GM10266 (cell line): Measurements from ENCODE around the gene SKIL.

Source experiments
- DNase-seq: peaks from one replicate; pipeline ENCODE4 v3.0.0; 2012; ENCODE audit errors: extremely low spot score
- TF ChIP-seq, protein P1 (sequence below): IDR thresholded peaks from 2 replicates; pipeline ENCODE4 v1.5.1; 2012; ENCODE audit warnings: mild to moderate bottlenecking, low read depth; ENCODE audit not compliant: control insufficient read depth, insufficient read depth; ENCODE audit errors: missing control alignments

The SKIL gene

DNA sequence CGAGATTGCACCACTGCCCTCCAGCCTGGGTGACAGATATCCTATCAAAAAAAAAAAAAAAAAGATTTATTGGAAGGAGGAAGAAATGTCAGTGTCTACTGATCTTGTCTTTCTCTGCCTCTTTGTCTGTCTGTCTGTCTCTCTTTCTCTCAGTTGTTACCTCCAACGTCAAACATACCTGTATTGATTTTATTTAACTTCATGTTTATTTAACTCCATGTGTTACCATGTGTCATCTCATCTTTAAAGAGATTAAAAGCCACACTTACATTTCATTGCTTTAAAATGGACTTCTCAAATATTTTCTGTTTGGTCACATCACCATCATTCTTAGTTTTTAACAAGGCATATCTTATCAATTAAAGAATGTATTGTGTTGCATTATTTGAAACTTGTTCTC lies 70.6 kb downstream of the SKIL start:
- TF ChIP-seq, protein P1, sequence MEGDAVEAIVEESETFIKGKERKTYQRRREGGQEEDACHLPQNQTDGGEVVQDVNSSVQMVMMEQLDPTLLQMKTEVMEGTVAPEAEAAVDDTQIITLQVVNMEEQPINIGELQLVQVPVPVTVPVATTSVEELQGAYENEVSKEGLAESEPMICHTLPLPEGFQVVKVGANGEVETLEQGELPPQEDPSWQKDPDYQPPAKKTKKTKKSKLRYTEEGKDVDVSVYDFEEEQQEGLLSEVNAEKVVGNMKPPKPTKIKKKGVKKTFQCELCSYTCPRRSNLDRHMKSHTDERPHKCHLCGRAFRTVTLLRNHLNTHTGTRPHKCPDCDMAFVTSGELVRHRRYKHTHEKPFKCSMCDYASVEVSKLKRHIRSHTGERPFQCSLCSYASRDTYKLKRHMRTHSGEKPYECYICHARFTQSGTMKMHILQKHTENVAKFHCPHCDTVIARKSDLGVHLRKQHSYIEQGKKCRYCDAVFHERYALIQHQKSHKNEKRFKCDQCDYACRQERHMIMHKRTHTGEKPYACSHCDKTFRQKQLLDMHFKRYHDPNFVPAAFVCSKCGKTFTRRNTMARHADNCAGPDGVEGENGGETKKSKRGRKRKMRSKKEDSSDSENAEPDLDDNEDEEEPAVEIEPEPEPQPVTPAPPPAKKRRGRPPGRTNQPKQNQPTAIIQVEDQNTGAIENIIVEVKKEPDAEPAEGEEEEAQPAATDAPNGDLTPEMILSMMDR = no peak
- no peak for DNase-seq

DNA sequence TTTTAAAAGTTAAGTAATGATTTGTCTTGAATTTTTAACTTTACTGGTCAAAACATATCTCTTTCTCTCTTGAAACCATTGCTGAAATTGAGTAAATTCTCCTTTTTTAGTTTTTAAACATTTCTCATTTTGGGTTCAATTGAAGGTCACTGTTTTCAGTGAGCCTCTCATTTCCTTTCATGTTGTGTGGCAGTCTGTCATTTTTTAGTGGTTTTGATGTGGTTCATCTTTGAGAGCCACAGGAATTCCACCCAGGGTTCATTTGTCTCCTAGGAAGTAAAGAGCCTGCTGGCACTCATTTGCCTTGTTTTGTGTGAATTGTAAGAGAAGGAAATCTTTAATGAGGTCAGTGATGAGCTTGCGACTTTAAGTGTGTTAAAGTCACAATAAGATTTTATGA lies 71.5 kb downstream of the SKIL start:
- no peak for DNase-seq

DNA sequence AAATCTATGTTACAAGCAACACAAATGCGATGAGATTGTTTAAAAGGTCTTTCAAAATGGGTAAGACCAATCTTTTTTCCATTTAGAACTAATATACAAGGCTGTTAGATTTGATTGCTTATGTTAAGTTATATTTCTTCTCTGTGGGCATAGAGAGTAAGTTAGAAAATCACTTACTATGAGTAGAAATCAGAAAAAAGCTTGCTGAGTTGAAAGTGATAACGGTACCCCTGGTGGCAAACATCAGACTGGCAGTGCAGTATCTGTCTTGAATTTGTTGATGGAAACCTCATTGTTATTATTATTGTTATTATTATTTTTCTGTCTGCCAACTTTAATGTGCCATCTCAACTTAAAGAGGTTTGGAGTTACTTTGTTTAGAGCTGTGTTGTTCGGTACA lies 73.5 kb downstream of the SKIL start:
- TF ChIP-seq, protein P1 = no peak
- no peak for DNase-seq

More for the DNA sequence above, 71.5 kb downstream of the SKIL start:
- TF ChIP-seq, protein P1 = no peak

DNA sequence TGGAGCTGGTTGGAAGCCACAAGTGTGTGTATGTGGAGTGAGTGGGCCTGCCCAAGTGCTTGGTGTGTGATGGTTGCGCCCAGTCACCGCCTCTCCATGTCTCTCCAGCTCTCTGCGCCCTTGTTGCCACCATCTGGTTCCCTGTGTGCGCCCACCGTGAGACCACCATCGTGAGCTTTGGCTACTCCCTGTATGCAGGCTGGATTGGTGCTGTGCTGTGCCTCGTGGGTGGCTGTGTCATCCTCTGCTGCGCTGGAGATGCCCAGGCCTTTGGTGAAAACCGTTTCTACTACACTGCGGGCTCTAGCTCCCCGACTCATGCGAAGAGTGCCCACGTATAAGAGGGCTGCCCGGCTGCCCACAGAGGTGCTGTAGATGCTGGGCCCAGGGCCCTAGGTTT lies 74.9 kb downstream of the SKIL start:
- TF ChIP-seq, protein P1 = no peak
- no peak for DNase-seq

DNA sequence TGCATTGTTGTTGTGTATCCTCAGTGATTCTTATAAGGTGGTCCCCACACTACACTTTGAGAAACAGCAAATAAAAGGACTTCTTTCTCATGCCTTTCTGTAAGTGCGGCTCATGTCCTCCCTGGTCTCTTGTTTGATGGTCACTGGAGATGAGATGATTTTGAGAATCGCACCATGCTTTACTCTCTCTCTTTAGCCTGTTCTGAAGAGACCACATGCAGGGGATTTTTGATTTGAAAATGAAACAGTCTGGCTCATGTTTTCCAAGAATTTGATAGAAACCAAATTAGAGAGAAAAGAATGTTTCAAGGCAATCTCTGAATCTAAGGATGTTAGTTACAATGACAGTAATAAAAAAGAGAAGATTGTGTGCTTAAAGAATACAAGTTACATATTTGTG lies 79.2 kb downstream of the SKIL start:
- DNase-seq = no peak
- TF ChIP-seq, protein P1 = no peak

DNA sequence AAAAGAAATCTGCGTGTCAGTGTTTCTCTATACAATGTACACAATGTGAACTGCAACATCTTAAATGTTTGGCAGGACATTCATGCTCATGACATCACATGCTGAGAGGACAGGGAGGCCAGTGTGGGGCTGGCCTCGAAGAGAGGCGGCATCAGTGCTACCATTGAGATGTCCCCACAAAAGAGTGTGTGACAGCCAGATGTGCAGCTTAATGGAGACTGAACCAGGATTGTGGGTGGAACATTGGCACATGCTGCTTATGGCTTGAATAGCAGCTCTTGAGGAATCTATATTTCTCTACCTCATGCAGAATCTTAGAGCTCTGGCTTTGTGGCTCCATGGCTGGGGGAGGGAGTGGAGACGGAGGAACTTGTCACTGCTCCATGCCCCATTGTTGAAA lies 79.7 kb downstream of the SKIL start:
- no peak for DNase-seq
- TF ChIP-seq, protein P1 = no peak

DNA sequence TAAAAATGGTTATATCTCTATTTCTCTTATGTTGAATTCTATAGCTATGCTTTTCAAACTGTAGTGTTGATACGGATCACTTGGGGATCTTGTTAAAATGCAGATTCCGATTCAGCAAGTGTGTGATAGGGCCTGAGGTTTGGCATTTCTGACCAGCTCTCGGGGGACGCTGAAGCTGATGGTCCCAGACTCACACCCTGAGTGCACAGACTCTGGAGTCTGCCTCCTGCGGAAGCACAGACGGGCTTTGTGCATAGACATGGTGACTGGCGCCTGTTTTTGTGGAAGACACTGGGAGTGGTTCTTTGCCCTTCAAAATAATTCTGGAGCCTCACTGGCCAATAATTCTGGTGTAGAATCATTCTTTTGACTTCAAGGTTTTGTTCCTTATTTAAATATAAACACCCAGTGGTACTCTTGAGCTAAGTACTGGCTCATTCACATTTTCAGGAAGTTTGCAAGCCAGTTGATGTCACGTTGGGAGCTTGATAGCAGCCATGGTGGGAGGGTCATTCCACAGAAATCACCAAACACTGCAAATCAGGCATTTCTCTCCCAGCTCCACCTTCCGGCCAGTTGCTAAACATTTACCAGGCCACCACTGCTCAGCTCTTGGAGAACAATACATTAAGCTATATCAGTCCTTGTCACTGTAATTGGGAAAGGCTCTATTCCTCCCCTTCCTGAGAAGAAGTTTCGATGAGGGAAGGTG lies 80.3 kb downstream of the SKIL start:
- no peak for DNase-seq
- TF ChIP-seq, protein P1 = no peak
